Activated CD8-positive, alpha-beta T cell treated with anti-CD3 and anti-CD28 coated beads for 36 hours (primary cell): Measurements from ENCODE around the gene MST1R. TPM values are rescaled to one million over a fixed set of nuclear protein-coding genes. Genes with fewer than 3 reads are reported as not detected.
"Not testable (repeated sequence)": the region's sequence is repeated elsewhere in the genome, so short reads cannot be mapped to it uniquely, and the experiment has no call there.

Experiments
- ATAC-seq: fragments of 200-7000 bp; cut with Tn5 transposase; one replicate; pipeline ENCODE4 v1.10.0; 2021; ENCODE audit warnings: mild to moderate bottlenecking, moderate library complexity
- CTCF ChIA-PET: fragments of 350-600 bp; sonication (Branson Sonifier 250); formaldehyde crosslinking; loops from one replicate; lab custom pipeline; 2021; ENCODE audit warnings: antibody characterized with exemption; lab: Charles Lee
- POLR2A ChIA-PET: fragments of 350-600 bp; sonication (Branson Sonifier 250); formaldehyde crosslinking; loops from one replicate; lab custom pipeline; 2021; ENCODE audit warnings: antibody characterized with exemption; lab: Charles Lee
- DNase-seq: peaks from one replicate; pipeline ENCODE4 v3.0.0-alpha.2; 2020
- H3K27ac Mint-ChIP-seq: one replicate; pipeline ENCODE4 v1.8.0; 2021; ENCODE audit warnings: mild to moderate bottlenecking, mixed read lengths
- H3K27me3 Mint-ChIP-seq: one replicate; pipeline ENCODE4 v1.8.0; 2021; ENCODE audit warnings: mixed read lengths
- H3K36me3 Mint-ChIP-seq: one replicate; pipeline ENCODE4 v1.8.0; 2021; ENCODE audit warnings: low read depth, mixed read lengths
- H3K4me1 Mint-ChIP-seq: one replicate; pipeline ENCODE4 v1.8.0; 2021; ENCODE audit warnings: low read depth, mixed read lengths
- H3K4me3 Mint-ChIP-seq: one replicate; pipeline ENCODE4 v1.8.0; 2021; ENCODE audit warnings: mild to moderate bottlenecking, moderate library complexity, mixed read lengths
- H3K9me3 Mint-ChIP-seq: one replicate; pipeline ENCODE4 v1.8.0; 2021; ENCODE audit warnings: mixed read lengths
- intact Hi-C: fragments of 100-400 bp; cut with micrococcal nuclease; formaldehyde crosslinking; loops from one replicate; pipeline ENCODE4 v1.10.0; 2022
- total RNA-seq, 2 experiments: library from RNA; stranded (reverse); gene quantifications; one replicate each; pipeline ENCODE4 v1.2.3, GENCODE V29; 2021
- TF ChIP-seq, protein P1 (sequence below): fragments of 200-600 bp; IDR thresholded peaks from one replicate; pipeline ENCODE4 v1.8.0; 2022; ENCODE audit warnings: antibody characterized with exemption, mild to moderate bottlenecking

MST1R gene
- total RNA-seq, 2 experiments from 2014 or later: 0.79 to 1.1 TPM

- POLR2A ChIA-PET: interaction anchor here (0.8 kb wide), 1 partner anchor 89 kb away, joined by 3 read pairs; no protein-coding TSS in a partner anchor
- H3K36me3 Mint-ChIP-seq: peaks cover 8% of the 10 kb centered on the region
- DNase-seq (no peak), ATAC-seq (no peak)
- H3K9me3 Mint-ChIP-seq: no peaks in the 10 kb centered on the region
- TF ChIP-seq, protein P1, sequence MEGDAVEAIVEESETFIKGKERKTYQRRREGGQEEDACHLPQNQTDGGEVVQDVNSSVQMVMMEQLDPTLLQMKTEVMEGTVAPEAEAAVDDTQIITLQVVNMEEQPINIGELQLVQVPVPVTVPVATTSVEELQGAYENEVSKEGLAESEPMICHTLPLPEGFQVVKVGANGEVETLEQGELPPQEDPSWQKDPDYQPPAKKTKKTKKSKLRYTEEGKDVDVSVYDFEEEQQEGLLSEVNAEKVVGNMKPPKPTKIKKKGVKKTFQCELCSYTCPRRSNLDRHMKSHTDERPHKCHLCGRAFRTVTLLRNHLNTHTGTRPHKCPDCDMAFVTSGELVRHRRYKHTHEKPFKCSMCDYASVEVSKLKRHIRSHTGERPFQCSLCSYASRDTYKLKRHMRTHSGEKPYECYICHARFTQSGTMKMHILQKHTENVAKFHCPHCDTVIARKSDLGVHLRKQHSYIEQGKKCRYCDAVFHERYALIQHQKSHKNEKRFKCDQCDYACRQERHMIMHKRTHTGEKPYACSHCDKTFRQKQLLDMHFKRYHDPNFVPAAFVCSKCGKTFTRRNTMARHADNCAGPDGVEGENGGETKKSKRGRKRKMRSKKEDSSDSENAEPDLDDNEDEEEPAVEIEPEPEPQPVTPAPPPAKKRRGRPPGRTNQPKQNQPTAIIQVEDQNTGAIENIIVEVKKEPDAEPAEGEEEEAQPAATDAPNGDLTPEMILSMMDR: no peak
- H3K4me1 Mint-ChIP-seq: peaks cover 20% of the 10 kb centered on the region
- CTCF ChIA-PET: interaction anchor here (0.7 to 2.8 kb wide), 3 partner anchors 11 to 69 kb away, joined by 3 to 15 read pairs (median 10); partner anchors contain the start of gene MON1A
- intact Hi-C loops: loop anchor here (5.0 kb wide), 1 partner anchor 106 kb away; the partner anchor contains the start of gene INKA1
- H3K27ac Mint-ChIP-seq: no peak overlapping the region
- H3K27me3 Mint-ChIP-seq: no peaks in the 10 kb centered on the region
- H3K4me3 Mint-ChIP-seq: no peak overlapping the region
These were observed 4.9 kb upstream of the MST1R start for GRCh38 chr3:49908373-49909199.

- intact Hi-C loops: loop anchor here (5.0 kb wide), 1 partner anchor 104 kb away; the partner anchor contains the start of gene INKA1
- peaks cover 20% of the 10 kb centered on the region for H3K4me1 Mint-ChIP-seq
- DNase-seq: peak; percentile 79
These were observed 2.5 kb upstream of the MST1R start for GRCh38 chr3:49906073-49906743.

DNA sequence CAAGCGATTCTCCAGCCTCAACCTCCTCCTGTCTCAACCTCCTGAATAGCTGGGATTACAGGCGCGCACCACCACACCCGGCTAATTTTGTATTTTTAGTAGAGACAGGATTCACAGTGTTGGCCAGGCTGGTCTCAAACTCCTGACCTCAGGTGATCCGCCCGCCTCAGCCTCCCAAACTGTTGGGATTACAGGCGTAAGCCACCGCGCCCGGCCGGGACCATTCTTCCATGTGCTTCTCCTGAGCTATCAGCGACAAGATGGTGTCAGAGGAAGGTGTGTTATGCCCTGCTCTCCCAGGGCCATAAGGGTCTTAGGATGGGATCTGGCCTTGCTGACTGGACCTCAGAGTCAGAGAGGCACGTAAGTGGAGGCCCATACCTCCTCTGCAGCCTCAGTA lies 775 bp upstream of the MST1R start:
- H3K27me3 Mint-ChIP-seq, H3K36me3 Mint-ChIP-seq, ATAC-seq, intact Hi-C loops, H3K9me3 Mint-ChIP-seq, DNase-seq: not testable (repeated sequence)
- peak overlapping the region; percentile 96 for H3K4me3 Mint-ChIP-seq
- ChIA-PET CTCF (interaction anchor here (3.2 kb wide), 1 partner anchor 65 kb away, joined by 19 read pairs; no protein-coding TSS in a partner anchor), POLR2A (interaction anchor here (0.5 to 1.8 kb wide), 4 partner anchors 11 to 44 kb away, joined by 3 to 6 read pairs (median 4); no protein-coding TSS in a partner anchor)
- H3K27ac Mint-ChIP-seq: peak overlapping the region; percentile 94
- H3K4me1 Mint-ChIP-seq: peaks cover 20% of the 10 kb centered on the region

More at GRCh38 chr3:49906073-49906743, 2.5 kb upstream of the MST1R start:
- no peaks in the 10 kb centered on the region for H3K27me3 Mint-ChIP-seq
- TF ChIP-seq, protein P1: peak; percentile 71
- POLR2A ChIA-PET: interaction anchor here (1.2 kb wide), 1 partner anchor 17 kb away, joined by 3 read pairs; no protein-coding TSS in a partner anchor
- no peak overlapping the region for H3K4me3 Mint-ChIP-seq
- H3K36me3 Mint-ChIP-seq: peaks cover 8% of the 10 kb centered on the region
- CTCF ChIA-PET: interaction anchor here (0.6 to 3.2 kb wide), 10 partner anchors 10 to 366 kb away, joined by 3 to 19 read pairs (median 4); partner anchors contain the start of genes INKA1 and MON1A
- peak overlapping the region; percentile 52 for H3K27ac Mint-ChIP-seq
- ATAC-seq: peak; percentile 38
- no peaks in the 10 kb centered on the region for H3K9me3 Mint-ChIP-seq

DNA sequence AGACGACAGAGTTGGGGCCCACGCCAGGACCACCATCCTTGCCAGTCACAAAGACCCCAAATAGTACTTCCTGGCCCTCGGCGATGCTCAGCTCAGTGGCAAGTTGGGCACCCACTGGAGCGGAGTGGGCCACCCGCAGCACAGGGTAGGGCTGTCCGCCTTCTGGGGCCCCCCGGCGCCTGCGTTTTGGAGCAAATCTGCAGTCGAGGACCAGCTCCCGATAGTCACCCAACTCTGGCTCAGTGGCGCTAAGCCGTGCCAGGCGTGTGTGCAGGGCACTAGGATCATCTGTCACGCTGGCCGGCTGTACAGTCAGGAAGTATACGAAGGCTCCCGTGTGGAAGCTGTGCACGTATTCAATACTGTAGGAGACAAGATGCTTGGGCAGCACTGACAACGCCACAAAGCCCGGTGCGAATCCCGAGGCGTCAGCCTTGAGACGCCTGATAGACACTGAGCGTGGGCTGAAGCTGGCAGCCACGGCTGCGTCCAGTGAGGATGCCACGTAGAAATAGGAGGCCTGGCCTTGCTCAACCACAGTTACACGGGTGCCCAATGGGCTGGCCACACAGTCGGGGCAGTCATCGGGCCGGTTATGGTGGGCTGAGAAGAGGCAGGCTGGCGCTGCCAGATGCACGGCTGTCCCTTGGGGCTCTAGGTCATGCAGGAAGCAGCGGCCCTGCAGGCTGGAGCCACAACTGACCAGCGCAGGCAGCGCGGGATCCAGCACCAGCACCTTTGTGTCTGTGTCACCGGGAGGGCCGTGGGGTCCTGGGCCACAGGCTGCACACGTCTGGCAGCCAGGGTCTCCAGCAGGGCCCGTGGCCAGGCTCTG lies 945 bp downstream of the MST1R start:
- intact Hi-C loops: no loop called here
- Mint-ChIP-seq H3K4me3 (no peak overlapping the region), H3K4me1 (peaks cover 20% of the 10 kb centered on the region), H3K27ac (no peak overlapping the region), H3K27me3 (no peaks in the 10 kb centered on the region), H3K9me3 (no peaks in the 10 kb centered on the region), H3K36me3 (peaks cover 2% of the 10 kb centered on the region)
- ChIA-PET POLR2A (interaction anchor here (0.7 to 1.3 kb wide), 4 partner anchors 21 to 184 kb away, joined by 3 to 4 read pairs (median 3); no protein-coding TSS in a partner anchor), CTCF (interaction anchor here (1.3 to 3.4 kb wide), 2 partner anchors 63 to 100 kb away, joined by 4 to 12 read pairs; partner anchors contain the start of gene INKA1)
- DNase-seq: no peak
- no peak for ATAC-seq
- TF ChIP-seq, protein P1: no peak
